ENCODE results near the gene LEPROT.

The LEPROT gene

GRCh38 chr1:65440915-65441314 is 20.4 kb downstream of the LEPROT start:
- H3K27me3 ChIP-seq (ENCODE audit: control insufficient read depth in 1 of 2, insufficient read depth in 1 of 2, low read length in 2 of 2): no peaks in the 10 kb centered on the region
- H3K79me1 ChIP-seq (replicated peaks; ENCODE audit: low read length, poor library complexity, severe bottlenecking): peaks cover 5% of the 10 kb centered on the region
- no peak overlapping the region for H4K8ac ChIP-seq (ENCODE audit: low read length)
- no peak overlapping the region for H3K9ac ChIP-seq (ENCODE audit: low read length)
- 0% methylated on average over 1 of the region's 1 CpG for WGBS
- H4K91ac ChIP-seq (ENCODE audit: low read length): no peak overlapping the region
- H3K36me3 ChIP-seq (ENCODE audit: control insufficient read depth in 1 of 2, insufficient read depth in 2 of 2, low read depth in 1 of 2, low read length in 2 of 2): peaks cover 2 to 11% of the 10 kb centered on the region in 2 experiments
- H2AFZ ChIP-seq (ENCODE audit: low read depth, low read length): no peak overlapping the region
- peak overlapping the region; percentile 10 to 41 for H2BK12ac ChIP-seq (ENCODE audit: low read length in 2 of 2)
- no peak overlapping the region for H3K4me3 ChIP-seq (ENCODE audit: insufficient read depth in 1 of 2, low read depth in 1 of 2, low read length in 2 of 2)
- H3K4me2 ChIP-seq (ENCODE audit: low read length, poor library complexity, severe bottlenecking): no peak overlapping the region
- DNase-seq: peak; percentile 79
- no peak overlapping the region for H3K27ac ChIP-seq (ENCODE audit: low read length, poor library complexity, severe bottlenecking)
- no peak overlapping the region for H2AK5ac ChIP-seq (ENCODE audit: low read length, severe bottlenecking)
- peaks cover 2% of the 10 kb centered on the region for H3K4me1 ChIP-seq (ENCODE audit: control insufficient read depth, insufficient read depth, low read depth, low read length)
- no peak overlapping the region for H3K18ac ChIP-seq (ENCODE audit: low read depth in 1 of 2, low read length in 2 of 2)
- H2BK120ac ChIP-seq (ENCODE audit: low read depth, low read length): no peak overlapping the region
- H3K23ac ChIP-seq (ENCODE audit: low read length in 2 of 2): no peak overlapping the region
- H3K4ac ChIP-seq (ENCODE audit: low read depth in 1 of 2, low read length in 2 of 2): no peak overlapping the region
- H3K14ac ChIP-seq (ENCODE audit: low read length in 2 of 2): no peak overlapping the region
- no peak overlapping the region for H2BK5ac ChIP-seq (ENCODE audit: low read depth, low read length, poor library complexity, severe bottlenecking)
- H2BK15ac ChIP-seq (ENCODE audit: low read depth, poor library complexity, severe bottlenecking): no peak overlapping the region
- no peaks in the 10 kb centered on the region for H3K9me3 ChIP-seq (ENCODE audit: control insufficient read depth, low read length)

- WGBS: 19% methylated on average over 3 of the region's 3 CpGs
- Histone ChIP-seq H3K36me3 (ENCODE audit: control insufficient read depth in 1 of 2, insufficient read depth in 2 of 2, low read depth in 1 of 2, low read length in 2 of 2) (peaks cover 2 to 10% of the 10 kb centered on the region in 2 experiments), H3K4ac (ENCODE audit: low read depth in 1 of 2, low read length in 2 of 2) (peak overlapping the region in 1 of 2 experiments; percentile 2), H2AK5ac (ENCODE audit: low read length, severe bottlenecking) (no peak overlapping the region), H4K91ac (ENCODE audit: low read length) (no peak overlapping the region), H3K9ac (ENCODE audit: low read length) (no peak overlapping the region), H3K4me3 (ENCODE audit: insufficient read depth in 1 of 2, low read depth in 1 of 2, low read length in 2 of 2) (no peak overlapping the region), H2BK12ac (ENCODE audit: low read length in 2 of 2) (peak overlapping the region in 1 of 2 experiments; percentile 88), H3K18ac (ENCODE audit: low read depth in 1 of 2, low read length in 2 of 2) (peak overlapping the region; percentile 40 to 44), H3K27me3 (ENCODE audit: control insufficient read depth in 1 of 2, insufficient read depth in 1 of 2, low read length in 2 of 2) (no peaks in the 10 kb centered on the region), H2BK5ac (ENCODE audit: low read depth, low read length, poor library complexity, severe bottlenecking) (no peak overlapping the region), H3K4me2 (ENCODE audit: low read length, poor library complexity, severe bottlenecking) (no peak overlapping the region), H4K8ac (ENCODE audit: low read length) (no peak overlapping the region), H3K79me1 (replicated peaks; ENCODE audit: low read length, poor library complexity, severe bottlenecking) (peaks cover 5% of the 10 kb centered on the region), H3K4me1 (ENCODE audit: control insufficient read depth, insufficient read depth, low read depth, low read length) (peaks cover 2% of the 10 kb centered on the region), H3K14ac (ENCODE audit: low read length in 2 of 2) (no peak overlapping the region), H2BK15ac (ENCODE audit: low read depth, poor library complexity, severe bottlenecking) (no peak overlapping the region), H2AFZ (ENCODE audit: low read depth, low read length) (no peak overlapping the region), H3K9me3 (ENCODE audit: control insufficient read depth, low read length) (no peaks in the 10 kb centered on the region), H3K27ac (ENCODE audit: low read length, poor library complexity, severe bottlenecking) (no peak overlapping the region), H3K23ac (ENCODE audit: low read length in 2 of 2) (no peak overlapping the region), H2BK120ac (ENCODE audit: low read depth, low read length) (no peak overlapping the region)
- DNase-seq: no peak
Measured at GRCh38 chr1:65441464-65441863, 21.0 kb downstream of the LEPROT start.

- Histone ChIP-seq H3K4me3 (ENCODE audit: insufficient read depth in 1 of 2, low read depth in 1 of 2, low read length in 2 of 2) (no peak overlapping the region), H3K18ac (ENCODE audit: low read depth in 1 of 2, low read length in 2 of 2) (no peak overlapping the region), H2BK15ac (ENCODE audit: low read depth, poor library complexity, severe bottlenecking) (no peak overlapping the region), H2BK5ac (ENCODE audit: low read depth, low read length, poor library complexity, severe bottlenecking) (no peak overlapping the region), H2AFZ (ENCODE audit: low read depth, low read length) (no peak overlapping the region), H3K27ac (ENCODE audit: low read length, poor library complexity, severe bottlenecking) (no peak overlapping the region), H4K8ac (ENCODE audit: low read length) (no peak overlapping the region), H2BK12ac (ENCODE audit: low read length in 2 of 2) (peak overlapping the region in 1 of 2 experiments; percentile 86), H3K36me3 (ENCODE audit: control insufficient read depth in 1 of 2, insufficient read depth in 2 of 2, low read depth in 1 of 2, low read length in 2 of 2) (peaks cover 2 to 3% of the 10 kb centered on the region in 2 experiments), H3K4me2 (ENCODE audit: low read length, poor library complexity, severe bottlenecking) (no peak overlapping the region), H3K9ac (ENCODE audit: low read length) (no peak overlapping the region), H2BK120ac (ENCODE audit: low read depth, low read length) (no peak overlapping the region), H4K91ac (ENCODE audit: low read length) (no peak overlapping the region), H3K9me3 (ENCODE audit: control insufficient read depth, low read length) (no peaks in the 10 kb centered on the region), H3K4ac (ENCODE audit: low read depth in 1 of 2, low read length in 2 of 2) (no peak overlapping the region), H3K27me3 (ENCODE audit: control insufficient read depth in 1 of 2, insufficient read depth in 1 of 2, low read length in 2 of 2) (no peaks in the 10 kb centered on the region), H2AK5ac (ENCODE audit: low read length, severe bottlenecking) (no peak overlapping the region), H3K79me1 (replicated peaks; ENCODE audit: low read length, poor library complexity, severe bottlenecking) (peaks cover 5% of the 10 kb centered on the region), H3K4me1 (ENCODE audit: control insufficient read depth, insufficient read depth, low read depth, low read length) (peaks cover 3% of the 10 kb centered on the region), H3K14ac (ENCODE audit: low read length in 2 of 2) (no peak overlapping the region), H3K23ac (ENCODE audit: low read length in 2 of 2) (no peak overlapping the region)
- no peak for DNase-seq
- WGBS: 100% methylated on average over 1 of the region's 1 CpG
Measured at GRCh38 chr1:65442442-65442841, 22.0 kb downstream of the LEPROT start.

- Histone ChIP-seq H3K4me1 (ENCODE audit: control insufficient read depth, insufficient read depth, low read depth, low read length) (peaks cover 3% of the 10 kb centered on the region), H3K4ac (ENCODE audit: low read depth in 1 of 2, low read length in 2 of 2) (no peak overlapping the region), H2BK15ac (ENCODE audit: low read depth, poor library complexity, severe bottlenecking) (no peak overlapping the region), H2BK5ac (ENCODE audit: low read depth, low read length, poor library complexity, severe bottlenecking) (no peak overlapping the region), H2BK120ac (ENCODE audit: low read depth, low read length) (no peak overlapping the region), H3K18ac (ENCODE audit: low read depth in 1 of 2, low read length in 2 of 2) (no peak overlapping the region), H2AK5ac (ENCODE audit: low read length, severe bottlenecking) (no peak overlapping the region), H3K79me1 (replicated peaks; ENCODE audit: low read length, poor library complexity, severe bottlenecking) (peaks cover 2% of the 10 kb centered on the region), H3K27ac (ENCODE audit: low read length, poor library complexity, severe bottlenecking) (no peak overlapping the region), H4K8ac (ENCODE audit: low read length) (no peak overlapping the region), H3K9me3 (ENCODE audit: control insufficient read depth, low read length) (no peaks in the 10 kb centered on the region), H4K91ac (ENCODE audit: low read length) (no peak overlapping the region), H3K4me3 (ENCODE audit: insufficient read depth in 1 of 2, low read depth in 1 of 2, low read length in 2 of 2) (no peak overlapping the region), H3K4me2 (ENCODE audit: low read length, poor library complexity, severe bottlenecking) (no peak overlapping the region), H3K14ac (ENCODE audit: low read length in 2 of 2) (no peak overlapping the region), H3K23ac (ENCODE audit: low read length in 2 of 2) (no peak overlapping the region), H3K9ac (ENCODE audit: low read length) (no peak overlapping the region), H3K27me3 (ENCODE audit: control insufficient read depth in 1 of 2, insufficient read depth in 1 of 2, low read length in 2 of 2) (no peaks in the 10 kb centered on the region), H2AFZ (ENCODE audit: low read depth, low read length) (no peak overlapping the region), H3K36me3 (ENCODE audit: control insufficient read depth in 1 of 2, insufficient read depth in 2 of 2, low read depth in 1 of 2, low read length in 2 of 2) (no peaks in the 10 kb centered on the region), H2BK12ac (ENCODE audit: low read length in 2 of 2) (no peak overlapping the region)
- DNase-seq: no peak
- 87% methylated on average over 1 of the region's 2 CpGs for WGBS
Measured at GRCh38 chr1:65443647-65444046, 23.2 kb downstream of the LEPROT start.
